Cardiac septum (tissue), 1 donor: Measurements from ENCODE around the gene PRRC2B. TPM values are rescaled to one million over a fixed set of nuclear protein-coding genes. Genes with fewer than 3 reads are reported as not detected.
A peak's percentile ranks its signal among the peaks of the same experiment; 100 is the strongest.
"Not testable (repeated sequence)": the region's sequence is repeated elsewhere in the genome, so short reads cannot be mapped to it uniquely, and the experiment has no call there.

Source experiments
- DNase-seq: peaks from one replicate; pipeline ENCODE4 v3.0.0-alpha.2; 2020; ENCODE audit warnings: low spot score
- intact Hi-C: fragments of 100-400 bp; cut with DNase I; formaldehyde crosslinking; loops from one replicate; pipeline ENCODE4 v1.14.0; 2022
- total RNA-seq: library from RNA; stranded (reverse); fragmentation: NEBNext Ultra II Directional; extraction: Animal tissue kit (Norgen Biotek cat#: 25700); gene quantifications from one replicate; pipeline ENCODE4 v1.2.1, GENCODE V29; 2021
- donor health status: DM: no; HTN: no; CAD: no.

PRRC2B gene
- total RNA-seq, 1 donor from 2014 or later = 151 TPM

- intact Hi-C loops = no loop called here
- DNase-seq = no peak
Measured at GRCh38 chr9:131382850-131383729, 10.8 kb upstream of the PRRC2B start.

- no peak for DNase-seq
- intact Hi-C loops = no loop called here
Measured at GRCh38 chr9:131385296-131385695, 8.6 kb upstream of the PRRC2B start.

- intact Hi-C loops = no loop called here
- DNase-seq = no peak
Measured at GRCh38 chr9:131386281-131386680, 7.6 kb upstream of the PRRC2B start.

- intact Hi-C loops = no loop called here
- no peak for DNase-seq
Measured at GRCh38 chr9:131387394-131387793, 6.5 kb upstream of the PRRC2B start.

- no peak for DNase-seq
- intact Hi-C loops = loop anchor here (5.0 to 10.0 kb wide), 2 partner anchors 86 to 116 kb away; partner anchors contain the start of gene FAM78A
Measured at GRCh38 chr9:131391020-131391419, 2.9 kb upstream of the PRRC2B start.

- intact Hi-C loops = loop anchor here (5.0 to 10.0 kb wide), 2 partner anchors 86 to 117 kb away; partner anchors contain the start of gene FAM78A
- no peak for DNase-seq
Measured at GRCh38 chr9:131391504-131391903, 2.4 kb upstream of the PRRC2B start.

- intact Hi-C loops = loop anchor here (5.0 to 10.0 kb wide), 2 partner anchors 83 to 120 kb away; partner anchors contain the start of gene FAM78A
- no peak for DNase-seq
Measured at GRCh38 chr9:131394464-131395156, 724 bp downstream of the PRRC2B start.

- intact Hi-C loops = loop anchor here (10.0 kb wide), 1 partner anchor 121 kb away; the partner anchor contains the start of gene FAM78A
- DNase-seq = no peak
Measured at GRCh38 chr9:131395157-131396098, 1.5 kb downstream of the PRRC2B start.

- DNase-seq = not testable (repeated sequence)
- intact Hi-C loops = loop anchor here (10.0 kb wide), 1 partner anchor 121 kb away; the partner anchor contains the start of gene FAM78A
Measured at GRCh38 chr9:131396099-131396479, 2.2 kb downstream of the PRRC2B start.

GRCh38 chr9:131396626-131397025 is 2.7 kb downstream of the PRRC2B start:
- intact Hi-C loops = loop anchor here (10.0 kb wide), 1 partner anchor 122 kb away; the partner anchor contains the start of gene FAM78A

GRCh38 chr9:131397100-131397790 is 3.4 kb downstream of the PRRC2B start:
- intact Hi-C loops = loop anchor here (10.0 kb wide), 1 partner anchor 122 kb away; the partner anchor contains the start of gene FAM78A
- DNase-seq = no peak

More at GRCh38 chr9:131396626-131397025, 2.7 kb downstream of the PRRC2B start:
- no peak for DNase-seq

GRCh38 chr9:131398204-131398603 is 4.3 kb downstream of the PRRC2B start:
- intact Hi-C loops = loop anchor here (10.0 kb wide), 1 partner anchor 123 kb away; the partner anchor contains the start of gene FAM78A
- peak; percentile 78 for DNase-seq

- intact Hi-C loops = loop anchor here (10.0 kb wide), 1 partner anchor 125 kb away; the partner anchor contains the start of gene FAM78A
- no peak for DNase-seq
Measured at GRCh38 chr9:131399972-131400371, 6.1 kb downstream of the PRRC2B start.

GRCh38 chr9:131400627-131401026 is 6.7 kb downstream of the PRRC2B start:
- no peak for DNase-seq
- intact Hi-C loops = no loop called here

- intact Hi-C loops = no loop called here
- no peak for DNase-seq
Measured at GRCh38 chr9:131402073-131402472, 8.2 kb downstream of the PRRC2B start.

- intact Hi-C loops = no loop called here
- peak; percentile 91 for DNase-seq
Measured at GRCh38 chr9:131402738-131403492, 9.0 kb downstream of the PRRC2B start.

GRCh38 chr9:131403493-131403773 is 9.5 kb downstream of the PRRC2B start:
- intact Hi-C loops = no loop called here
- DNase-seq = no peak

GRCh38 chr9:131404581-131404980 is 10.7 kb downstream of the PRRC2B start:
- no peak for DNase-seq
- intact Hi-C loops = no loop called here
